ENCODE data around the gene ZSCAN18.
A peak's percentile ranks its signal among the peaks of the same experiment; 100 is the strongest.
"Not testable (repeated sequence)": the region's sequence is repeated elsewhere in the genome, so short reads cannot be mapped to it uniquely, and the experiment has no call there.

ZSCAN18 gene, protein sequence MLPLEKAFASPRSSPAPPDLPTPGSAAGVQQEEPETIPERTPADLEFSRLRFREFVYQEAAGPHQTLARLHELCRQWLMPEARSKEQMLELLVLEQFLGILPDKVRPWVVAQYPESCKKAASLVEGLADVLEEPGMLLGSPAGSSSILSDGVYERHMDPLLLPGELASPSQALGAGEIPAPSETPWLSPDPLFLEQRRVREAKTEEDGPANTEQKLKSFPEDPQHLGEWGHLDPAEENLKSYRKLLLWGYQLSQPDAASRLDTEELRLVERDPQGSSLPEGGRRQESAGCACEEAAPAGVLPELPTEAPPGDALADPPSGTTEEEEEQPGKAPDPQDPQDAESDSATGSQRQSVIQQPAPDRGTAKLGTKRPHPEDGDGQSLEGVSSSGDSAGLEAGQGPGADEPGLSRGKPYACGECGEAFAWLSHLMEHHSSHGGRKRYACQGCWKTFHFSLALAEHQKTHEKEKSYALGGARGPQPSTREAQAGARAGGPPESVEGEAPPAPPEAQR

DNA sequence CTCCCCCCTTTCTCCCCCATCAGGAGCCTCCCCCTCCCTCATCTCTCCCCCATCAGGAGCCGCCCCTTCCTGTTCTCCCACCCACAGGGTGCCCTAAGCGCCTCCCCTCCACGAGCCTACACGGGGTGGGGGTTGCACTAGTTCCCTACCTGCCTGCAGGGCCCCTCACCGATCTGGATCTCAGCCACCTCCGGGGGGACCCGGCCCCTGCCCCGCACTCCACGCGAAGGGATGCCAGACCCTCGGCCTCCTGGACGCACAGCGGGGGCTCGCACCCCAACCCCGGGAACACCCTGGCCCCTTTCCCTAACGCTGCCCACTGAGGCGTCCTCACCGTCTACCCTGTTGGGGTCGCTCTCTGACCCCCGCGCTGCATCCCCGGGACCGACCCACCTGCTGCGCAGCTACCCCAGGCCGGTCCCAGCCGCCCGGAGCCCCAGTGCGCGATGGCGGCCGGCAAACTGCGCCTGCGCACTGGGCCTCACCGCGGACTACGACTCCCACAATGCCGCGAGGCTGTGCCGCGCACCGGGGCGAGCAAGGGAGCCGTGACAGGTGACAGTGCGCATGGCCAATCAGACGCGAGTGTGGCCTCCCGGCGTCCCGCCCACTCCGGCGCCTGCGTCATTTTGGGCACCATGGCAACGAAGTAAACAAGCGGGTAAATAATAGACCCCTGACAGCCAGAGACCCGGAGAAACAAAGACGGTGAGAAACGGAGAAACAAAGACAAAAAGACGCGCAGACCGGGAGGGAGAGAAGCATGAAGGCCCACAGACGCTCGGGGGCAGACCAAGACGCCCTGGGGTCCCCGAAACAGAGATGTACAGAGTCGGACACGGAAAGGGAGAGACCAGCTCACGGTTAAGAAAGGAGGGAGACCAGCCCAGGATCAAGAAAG, at the start of gene ZSCAN18:
ZSCAN18 (minus strand) TSS at position 451 of the 901 bp plus-strand sequence. CDS start 7,964 bp downstream, outside the sequence.
- DNase-seq (ENCODE audit: low spot score): peak; percentile 90

DNA sequence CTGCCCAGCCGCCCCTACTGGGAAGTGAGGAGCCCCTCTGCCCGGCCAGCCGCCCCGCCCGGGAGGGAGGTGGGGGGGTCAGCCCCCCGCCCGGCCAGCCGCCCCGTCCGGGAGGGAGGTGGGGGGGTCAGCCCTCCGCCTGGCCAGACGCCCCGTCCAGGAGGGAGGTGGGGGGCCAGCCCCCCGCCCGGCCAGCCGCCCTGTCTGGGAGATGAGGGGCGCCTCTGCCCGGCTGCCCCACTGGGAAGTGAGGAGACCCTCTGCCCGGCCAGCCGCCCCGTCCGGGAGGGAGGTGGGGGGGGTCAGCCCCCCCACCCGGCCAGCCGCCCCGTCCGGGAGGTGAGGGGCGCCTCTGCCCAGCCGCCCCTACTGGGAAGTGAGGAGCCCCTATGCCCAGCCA, 49.4 kb upstream of the ZSCAN18 start:
- not testable (repeated sequence) for DNase-seq (ENCODE audit: low spot score)

DNA sequence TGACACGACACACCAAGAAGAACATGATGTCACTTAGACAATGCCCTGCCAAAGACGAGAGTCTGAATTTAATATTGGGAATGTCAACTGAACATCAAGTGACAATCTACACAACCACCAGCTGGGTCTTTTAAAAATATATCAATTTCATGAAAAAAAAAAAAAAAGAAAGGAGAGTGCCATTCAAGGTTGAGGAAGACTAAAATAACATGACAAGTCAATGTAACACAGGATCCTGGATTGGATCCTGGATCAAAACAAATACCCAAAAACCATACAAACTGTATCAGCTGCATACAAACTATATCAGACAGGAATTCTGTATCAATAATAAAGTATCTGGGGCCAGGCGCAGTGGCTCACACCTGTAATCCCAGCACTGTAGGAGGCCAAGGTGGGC, 47.8 kb upstream of the ZSCAN18 start:
- no peak for DNase-seq (ENCODE audit: low spot score)

DNA sequence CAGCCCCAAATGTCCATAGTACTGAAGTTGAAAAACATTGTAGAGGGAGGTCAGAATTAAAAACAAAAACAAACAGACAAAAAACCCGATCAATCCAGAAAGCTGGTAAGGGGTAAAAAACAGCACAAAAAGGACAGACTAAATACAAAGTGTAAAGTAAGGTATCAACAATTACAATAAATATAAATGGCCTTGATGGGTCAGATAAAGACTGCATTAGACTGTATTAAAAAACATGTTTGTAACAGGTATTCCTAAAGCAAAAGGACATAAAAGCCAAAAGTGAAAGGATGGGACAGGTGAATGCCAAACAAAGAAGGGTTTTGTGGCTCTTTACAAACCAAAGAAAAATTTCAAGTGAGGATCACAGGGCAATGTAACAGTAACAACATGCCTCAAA, 36.2 kb upstream of the ZSCAN18 start:
- no peak for DNase-seq (ENCODE audit: low spot score)

DNA sequence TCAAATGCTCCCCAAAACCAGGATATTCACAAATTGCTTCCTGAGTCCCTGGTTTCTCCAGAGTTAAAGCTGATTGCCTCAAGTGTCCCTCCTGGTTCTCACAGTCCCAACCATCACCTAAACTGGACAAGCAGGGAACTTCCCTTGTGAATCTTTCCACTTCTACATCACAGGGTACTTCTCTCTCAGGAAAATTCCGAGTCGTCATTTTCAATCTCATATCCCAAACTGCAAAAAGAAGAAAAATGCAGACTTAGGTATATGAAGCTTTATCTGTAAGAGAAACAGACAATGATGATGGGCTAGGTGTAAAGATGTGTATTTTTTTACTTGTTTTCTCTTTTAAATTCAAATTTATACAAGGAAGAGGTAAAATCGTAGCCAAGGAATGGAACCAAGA, 31.3 kb upstream of the ZSCAN18 start:
- no peak for DNase-seq (ENCODE audit: low spot score)

DNA sequence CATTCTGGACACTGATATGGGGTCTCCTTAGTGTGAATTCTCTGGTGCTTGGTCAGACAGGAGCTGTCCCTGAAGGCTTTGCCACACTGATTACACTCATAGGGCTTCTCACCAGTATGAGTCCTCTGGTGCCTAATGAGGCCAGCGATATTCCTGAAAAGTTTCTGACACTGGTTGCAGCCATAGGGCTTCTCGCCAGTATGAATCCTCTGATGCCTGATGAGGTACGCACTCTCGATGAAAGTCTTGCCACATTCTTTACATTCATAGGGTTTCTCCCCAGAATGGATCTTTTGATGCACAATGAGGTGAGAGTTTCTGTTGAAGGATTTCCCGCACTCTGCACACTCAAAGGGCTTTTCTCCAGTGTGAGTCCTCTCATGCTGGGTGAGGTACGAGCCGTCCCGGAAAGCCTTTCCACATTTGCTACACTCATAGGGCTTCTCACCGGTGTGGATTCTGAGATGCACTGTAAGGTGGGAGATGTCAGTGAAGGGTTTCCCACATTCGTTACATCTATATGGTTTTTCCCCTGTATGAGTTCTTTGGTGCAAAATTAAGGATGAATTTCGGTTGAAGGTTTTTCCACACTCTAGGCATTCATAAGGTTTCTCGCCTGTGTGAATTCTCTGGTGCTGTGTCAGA, 30.1 kb upstream of the ZSCAN18 start:
- no peak for DNase-seq (ENCODE audit: low spot score)

DNA sequence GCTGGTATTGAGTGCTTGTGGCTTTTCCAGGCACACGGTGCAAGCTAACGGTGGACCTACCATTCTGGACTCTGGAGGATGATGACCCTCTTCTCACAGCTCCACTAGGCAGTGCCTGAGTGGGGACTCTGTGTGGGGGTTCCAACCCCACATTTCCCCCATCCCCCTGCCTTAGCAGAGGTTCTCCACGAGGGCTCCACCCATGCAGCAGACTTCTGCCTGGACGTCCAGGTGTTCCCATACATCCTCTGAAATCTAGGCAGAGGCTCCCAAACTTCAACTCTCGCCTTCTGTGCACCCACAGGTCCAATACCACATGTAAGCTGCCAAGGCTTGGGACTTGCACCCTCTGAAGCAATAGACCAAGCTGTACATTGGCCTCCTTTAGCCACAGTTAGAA, 25.3 kb upstream of the ZSCAN18 start:
- DNase-seq (ENCODE audit: low spot score): no peak

DNA sequence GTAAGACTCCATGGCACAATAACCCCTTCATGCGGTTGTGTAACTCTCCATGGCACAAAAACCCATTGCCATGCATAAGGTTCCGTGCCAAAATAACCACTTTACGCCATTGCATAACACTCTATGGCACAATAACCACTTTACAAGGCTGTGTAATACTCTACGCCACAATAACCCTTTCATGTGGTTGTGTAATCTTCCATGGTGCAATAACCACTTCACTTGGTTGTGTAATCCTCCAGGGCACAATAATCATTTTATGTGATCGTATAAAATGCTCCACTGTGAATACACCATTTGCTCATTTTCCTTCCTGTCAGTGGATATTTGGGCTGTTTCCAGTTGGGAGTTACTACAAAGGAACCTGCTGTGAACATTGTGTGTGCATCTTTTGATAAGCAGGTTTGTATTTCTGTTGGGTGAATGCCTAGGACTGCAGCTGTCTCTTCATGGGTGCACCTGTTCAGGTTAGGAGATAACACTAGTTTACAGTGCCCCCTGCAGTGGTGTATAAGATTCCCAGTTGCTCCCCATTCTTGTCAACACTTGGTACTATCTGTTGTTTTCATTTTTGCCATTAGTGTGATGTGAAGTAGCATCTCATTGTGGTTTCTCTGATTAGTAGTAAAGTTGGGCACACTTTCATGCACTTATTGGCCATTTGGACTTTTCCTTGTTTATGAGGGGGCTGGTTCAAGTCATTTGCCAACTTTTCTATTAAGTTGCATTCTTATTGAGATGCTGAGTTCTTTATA, 21.1 kb upstream of the ZSCAN18 start:
- DNase-seq (ENCODE audit: low spot score): no peak

DNA sequence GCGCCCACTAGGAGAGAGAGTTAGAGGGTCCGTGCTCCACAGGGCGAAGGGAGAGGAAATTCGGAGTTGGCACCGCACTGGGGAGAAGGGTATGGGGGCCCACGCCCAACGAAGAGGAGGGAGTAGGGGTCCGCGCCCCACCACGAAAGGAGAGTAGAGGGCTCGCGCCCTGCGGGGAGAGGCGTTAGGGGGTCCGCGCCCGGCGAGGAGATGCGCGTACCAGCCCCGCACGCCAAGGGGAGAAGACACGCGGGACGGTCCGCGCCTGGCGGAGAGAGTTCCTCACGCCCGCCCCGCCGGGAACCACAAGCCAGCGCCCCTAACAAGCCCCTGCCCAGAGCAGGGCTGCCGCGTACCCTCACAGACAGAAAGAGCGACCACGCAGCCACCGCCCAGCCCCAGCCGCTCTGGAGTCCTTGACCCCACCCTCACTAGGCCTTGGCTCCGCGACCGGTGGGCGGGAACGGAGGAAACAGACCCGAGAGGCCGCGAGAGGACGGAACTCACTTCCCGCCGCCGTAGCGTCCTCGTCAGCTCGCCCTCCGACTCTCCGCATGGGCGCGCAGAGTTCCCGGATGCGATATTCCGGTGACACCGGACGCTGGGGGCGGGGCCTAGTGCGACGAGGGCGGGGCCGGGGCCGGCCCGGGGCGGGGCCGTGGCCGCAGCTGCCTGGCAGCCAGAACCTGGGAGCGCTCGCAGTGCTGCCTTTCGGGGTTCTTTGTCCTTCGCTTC, 20.0 kb upstream of the ZSCAN18 start:
- DNase-seq (ENCODE audit: low spot score): no peak

DNA sequence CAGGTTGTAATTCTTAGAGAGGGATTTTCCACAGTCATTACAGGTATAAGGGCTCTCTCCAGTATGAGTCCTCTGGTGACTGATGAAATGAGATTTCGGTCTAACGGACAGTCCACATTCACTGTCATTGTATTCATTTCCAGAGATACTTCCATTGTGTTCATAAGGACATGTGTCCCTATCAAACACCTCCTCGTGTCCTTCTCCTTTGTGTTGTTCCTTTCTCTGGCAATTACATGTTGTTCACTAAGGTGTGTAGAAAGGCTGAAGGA, 10.5 kb upstream of the ZSCAN18 start:
- no peak for DNase-seq (ENCODE audit: low spot score)

DNA sequence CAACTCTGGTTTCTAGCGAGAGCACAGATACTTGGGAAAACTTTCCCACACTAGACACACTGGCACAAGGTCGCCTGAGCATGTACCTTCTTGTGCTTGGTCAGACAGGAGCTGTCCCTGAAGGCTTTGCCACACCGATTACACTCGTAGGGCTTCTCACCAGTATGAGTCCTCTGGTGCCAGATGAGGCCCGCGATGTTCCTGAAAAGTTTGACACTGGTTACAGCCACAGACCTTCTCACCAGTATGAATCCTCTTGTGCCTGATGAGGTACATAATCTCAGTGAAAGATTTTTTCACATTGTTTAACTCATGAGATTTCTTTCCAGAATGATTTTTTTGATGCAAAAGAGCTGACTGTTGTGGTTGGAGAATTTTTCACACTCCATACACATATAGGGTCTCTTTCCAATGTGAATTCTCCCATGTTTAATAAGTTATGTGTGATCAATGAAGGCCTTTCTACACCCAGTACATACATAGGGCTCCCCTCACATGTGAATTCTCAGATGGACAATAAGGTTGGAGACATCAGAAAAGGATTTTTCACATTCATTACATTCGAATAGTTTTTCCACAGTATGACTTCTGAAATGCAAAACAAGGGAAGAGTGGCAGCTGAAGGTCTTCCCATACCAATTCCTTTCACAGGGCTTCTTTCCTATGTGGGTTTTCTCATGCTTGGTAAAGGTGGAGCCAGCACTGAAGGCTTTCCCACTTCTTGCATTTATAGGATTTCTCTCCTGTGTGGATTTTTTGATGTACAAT, 9.9 kb upstream of the ZSCAN18 start:
- DNase-seq (ENCODE audit: low spot score): no peak

DNA sequence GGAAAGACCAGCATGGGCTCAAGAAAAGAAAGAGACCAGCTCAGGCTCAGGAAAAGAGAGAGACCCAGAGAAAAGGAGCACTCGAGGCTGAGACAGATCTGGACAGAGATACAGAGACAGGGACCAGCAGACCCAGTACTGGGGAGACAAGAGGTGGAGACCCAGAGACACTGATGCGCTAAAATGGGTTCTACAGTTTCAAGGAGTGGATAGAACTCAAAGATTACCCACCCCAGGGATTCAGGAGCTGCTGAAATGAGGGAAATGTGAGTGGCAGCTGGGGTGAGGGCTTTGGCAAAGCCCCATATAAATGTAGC, 609 bp upstream of the ZSCAN18 start:
- DNase-seq (ENCODE audit: low spot score): no peak

DNA sequence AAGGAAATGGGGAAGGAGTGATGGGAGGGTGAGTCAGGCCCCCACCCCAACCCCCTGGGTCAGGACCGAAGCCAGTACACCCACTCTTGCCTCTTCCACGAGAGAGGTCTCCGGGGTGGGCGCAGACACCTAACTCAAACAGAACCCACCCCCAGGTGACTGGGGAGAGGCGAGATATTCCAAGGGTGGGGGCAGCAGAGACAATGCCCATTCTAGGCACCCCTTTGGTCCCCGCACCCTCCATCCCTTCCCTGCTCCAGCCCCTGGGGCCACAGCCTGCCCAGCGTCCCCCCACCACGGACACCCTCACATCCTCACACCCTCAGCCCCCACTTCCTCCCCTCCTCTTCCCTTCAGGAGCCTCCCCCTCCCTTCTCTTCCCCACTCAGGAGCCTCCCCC, 682 bp downstream of the ZSCAN18 start:
- DNase-seq (ENCODE audit: low spot score): no peak

DNA sequence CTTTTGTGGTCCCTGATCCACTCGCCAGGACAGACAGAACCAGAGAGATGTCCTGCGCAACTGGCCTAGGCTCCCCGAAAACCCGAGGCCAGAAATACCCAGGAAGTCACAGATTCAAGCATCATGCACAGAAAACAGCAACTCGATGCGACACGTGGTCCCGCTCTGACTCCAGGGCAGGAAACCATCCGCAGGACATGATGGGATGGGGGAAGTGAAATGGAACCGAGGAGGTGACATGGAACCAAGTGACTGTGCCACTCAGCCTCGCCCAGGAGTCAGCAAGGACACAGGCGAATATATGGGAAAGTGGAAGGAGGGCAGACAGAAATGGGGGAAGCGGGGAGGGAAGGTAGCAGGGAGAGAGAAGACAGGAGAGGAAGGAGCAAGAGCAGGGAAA, 1.1 kb downstream of the ZSCAN18 start:
- DNase-seq (ENCODE audit: low spot score): no peak

DNA sequence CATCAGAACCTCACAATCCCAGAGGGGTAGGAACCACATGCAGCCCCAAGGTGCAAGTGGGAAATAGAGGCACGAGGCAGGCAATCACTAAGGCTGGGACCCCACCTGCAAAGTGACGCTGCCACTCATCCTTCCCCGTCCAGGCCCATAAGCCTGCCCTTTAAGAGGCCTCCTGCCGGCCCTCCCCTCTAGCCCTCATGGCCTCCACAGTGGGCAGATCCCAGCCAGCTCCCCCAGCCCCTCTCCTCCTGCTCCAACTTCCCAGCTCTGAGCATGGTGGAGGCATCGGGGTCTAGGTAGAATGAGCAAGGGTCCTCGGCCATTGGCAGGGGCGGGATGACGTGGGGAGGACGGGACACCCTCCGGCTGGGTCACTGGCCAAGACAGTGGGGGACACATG, 2.7 kb downstream of the ZSCAN18 start:
- DNase-seq (ENCODE audit: low spot score): no peak

DNA sequence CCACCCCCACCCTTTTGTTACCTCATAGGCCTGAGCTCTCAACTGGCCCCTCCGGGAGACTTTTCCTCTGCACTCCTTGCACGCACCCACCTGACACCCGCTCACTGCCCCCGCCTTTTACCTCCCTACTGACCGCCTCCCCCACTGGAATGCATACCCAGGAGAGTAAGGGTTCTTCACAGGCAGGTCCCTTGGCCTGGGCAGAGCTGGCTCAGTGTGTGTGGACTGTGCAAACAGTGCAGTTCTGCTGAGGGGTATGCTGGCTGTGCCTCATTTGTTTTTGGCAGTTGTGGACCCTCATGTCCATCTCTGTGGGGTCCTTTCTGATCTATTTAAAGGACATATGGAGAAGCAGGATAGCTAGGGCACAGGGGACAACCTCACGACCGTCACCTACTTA, 5.0 kb downstream of the ZSCAN18 start:
- DNase-seq (ENCODE audit: low spot score): no peak

DNA sequence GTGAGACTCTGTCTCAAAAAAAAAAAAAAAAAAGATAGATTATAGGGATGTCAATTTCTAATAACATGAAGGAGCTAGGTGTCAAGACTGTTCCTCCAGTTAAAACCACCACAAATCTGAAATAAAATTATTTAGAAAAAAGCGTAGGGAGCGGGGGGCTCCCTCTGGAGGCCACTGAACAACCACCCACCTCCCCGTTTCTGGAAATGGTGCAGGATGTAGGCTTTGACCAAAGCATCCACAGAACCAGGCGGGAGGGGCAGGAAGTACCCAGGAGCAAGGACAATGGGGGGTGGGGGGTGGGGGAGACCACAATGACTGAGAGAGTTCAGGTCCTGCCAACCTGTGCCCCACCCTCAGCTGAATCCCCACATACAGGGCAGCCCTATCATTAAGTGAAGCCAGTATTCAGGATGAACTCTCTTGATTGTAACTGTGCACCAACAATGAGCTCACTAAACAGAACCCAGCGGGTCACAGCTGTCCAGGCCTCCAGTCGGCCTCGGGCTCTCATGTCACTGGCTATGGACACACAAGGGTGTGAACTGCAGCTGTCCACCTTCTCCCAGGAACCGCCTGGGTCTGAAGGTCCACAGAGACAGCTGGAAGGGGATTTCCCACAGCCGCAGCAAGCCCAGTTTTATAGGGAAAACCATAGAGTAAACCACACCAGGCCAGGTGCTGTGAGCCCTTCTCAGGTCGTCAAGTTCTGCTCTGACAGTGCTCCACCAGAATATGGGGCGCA, 6.6 kb downstream of the ZSCAN18 start:
- DNase-seq (ENCODE audit: low spot score): no peak

DNA sequence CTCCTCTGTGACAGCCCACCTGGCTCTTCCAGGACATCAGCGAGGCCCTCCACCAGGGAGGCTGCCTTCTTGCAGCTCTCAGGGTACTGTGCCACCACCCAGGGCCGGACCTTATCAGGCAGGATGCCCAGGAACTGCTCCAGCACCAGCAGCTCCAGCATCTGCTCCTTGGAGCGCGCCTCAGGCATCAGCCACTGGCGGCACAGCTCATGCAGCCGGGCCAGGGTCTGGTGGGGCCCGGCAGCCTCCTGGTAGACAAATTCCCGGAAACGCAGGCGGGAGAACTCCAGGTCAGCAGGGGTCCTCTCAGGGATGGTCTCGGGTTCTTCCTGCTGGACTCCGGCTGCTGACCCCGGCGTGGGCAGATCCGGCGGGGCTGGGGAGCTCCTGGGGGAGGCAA, 8.2 kb downstream of the ZSCAN18 start:
- no peak for DNase-seq (ENCODE audit: low spot score)

DNA sequence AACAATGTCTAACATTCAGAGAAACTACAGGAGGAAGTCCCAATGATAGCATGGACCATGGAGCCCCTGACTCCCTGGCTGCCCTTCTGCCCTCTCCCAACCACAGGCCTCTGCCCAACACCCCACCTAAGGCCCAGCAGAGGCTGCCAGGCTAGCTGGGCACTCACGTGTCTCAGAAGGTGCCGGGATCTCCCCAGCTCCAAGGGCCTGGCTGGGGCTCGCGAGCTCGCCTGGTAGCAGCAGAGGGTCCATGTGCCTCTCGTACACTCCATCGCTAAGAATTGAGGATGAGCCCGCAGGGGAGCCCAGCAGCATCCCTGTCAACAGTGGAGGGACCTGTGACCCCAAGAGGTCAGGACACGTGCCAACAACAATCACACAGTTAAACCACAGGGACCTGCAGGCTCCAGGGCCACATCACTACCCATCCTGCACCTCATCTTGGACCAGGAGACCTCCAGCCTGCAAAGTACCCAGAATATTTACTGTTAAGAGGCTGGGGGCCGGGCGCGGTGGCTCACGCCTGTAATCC, 9.4 kb downstream of the ZSCAN18 start:
- no peak for DNase-seq (ENCODE audit: low spot score)

Measured in kidney capillary endothelial cell (primary cell).